GM12872 (cell line): Measurements from ENCODE around the gene BEGAIN.

Experiments used
- TF ChIP-seq, protein P1 (sequence below): IDR thresholded peaks from 3 replicates; pipeline ENCODE4 v1.5.1; 2011; ENCODE audit warnings: low read depth, mild to moderate bottlenecking, low read length, moderate library complexity; ENCODE audit not compliant: insufficient read depth

The BEGAIN gene

DNA sequence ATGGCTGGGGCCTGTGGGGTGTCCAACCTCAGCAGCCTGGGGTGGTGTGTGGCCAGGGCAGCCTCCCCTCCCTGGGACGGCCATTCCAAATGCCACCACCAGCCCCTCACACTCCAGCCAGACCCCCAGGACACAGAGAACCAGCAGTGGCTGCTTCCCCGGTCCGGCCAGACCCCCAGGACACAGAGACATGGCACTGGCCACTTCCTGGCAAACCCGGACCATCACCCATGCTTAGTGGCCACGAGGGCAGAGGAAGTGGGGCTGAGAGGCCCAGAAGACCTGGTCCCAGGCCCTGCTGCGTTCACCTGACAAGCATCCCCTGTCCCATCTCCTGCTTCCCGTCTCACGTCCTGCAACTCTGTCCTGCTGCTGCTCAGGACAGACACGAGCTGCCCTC, 26.7 kb downstream of the BEGAIN start:
- TF ChIP-seq, protein P1, sequence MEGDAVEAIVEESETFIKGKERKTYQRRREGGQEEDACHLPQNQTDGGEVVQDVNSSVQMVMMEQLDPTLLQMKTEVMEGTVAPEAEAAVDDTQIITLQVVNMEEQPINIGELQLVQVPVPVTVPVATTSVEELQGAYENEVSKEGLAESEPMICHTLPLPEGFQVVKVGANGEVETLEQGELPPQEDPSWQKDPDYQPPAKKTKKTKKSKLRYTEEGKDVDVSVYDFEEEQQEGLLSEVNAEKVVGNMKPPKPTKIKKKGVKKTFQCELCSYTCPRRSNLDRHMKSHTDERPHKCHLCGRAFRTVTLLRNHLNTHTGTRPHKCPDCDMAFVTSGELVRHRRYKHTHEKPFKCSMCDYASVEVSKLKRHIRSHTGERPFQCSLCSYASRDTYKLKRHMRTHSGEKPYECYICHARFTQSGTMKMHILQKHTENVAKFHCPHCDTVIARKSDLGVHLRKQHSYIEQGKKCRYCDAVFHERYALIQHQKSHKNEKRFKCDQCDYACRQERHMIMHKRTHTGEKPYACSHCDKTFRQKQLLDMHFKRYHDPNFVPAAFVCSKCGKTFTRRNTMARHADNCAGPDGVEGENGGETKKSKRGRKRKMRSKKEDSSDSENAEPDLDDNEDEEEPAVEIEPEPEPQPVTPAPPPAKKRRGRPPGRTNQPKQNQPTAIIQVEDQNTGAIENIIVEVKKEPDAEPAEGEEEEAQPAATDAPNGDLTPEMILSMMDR = no peak

DNA sequence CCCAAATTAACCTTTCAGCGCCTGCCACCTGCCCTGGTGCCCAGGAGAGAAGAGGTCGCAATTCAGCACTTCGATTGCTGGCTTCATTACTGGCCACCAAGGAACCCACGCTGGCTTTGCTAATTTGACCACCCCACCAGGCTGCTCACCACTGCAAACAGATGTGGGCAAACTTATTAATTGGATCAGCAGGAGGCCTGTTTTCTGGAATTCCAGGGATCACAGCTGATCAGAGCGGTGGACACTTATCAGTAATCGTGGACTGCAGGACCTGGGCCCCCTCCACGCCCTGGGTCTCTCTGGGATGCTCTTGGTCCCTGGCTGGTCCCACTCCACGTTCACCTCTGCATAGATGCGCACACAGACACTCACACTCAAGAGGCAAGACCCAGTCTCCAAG, 27.8 kb downstream of the BEGAIN start:
- TF ChIP-seq, protein P1 = no peak

DNA sequence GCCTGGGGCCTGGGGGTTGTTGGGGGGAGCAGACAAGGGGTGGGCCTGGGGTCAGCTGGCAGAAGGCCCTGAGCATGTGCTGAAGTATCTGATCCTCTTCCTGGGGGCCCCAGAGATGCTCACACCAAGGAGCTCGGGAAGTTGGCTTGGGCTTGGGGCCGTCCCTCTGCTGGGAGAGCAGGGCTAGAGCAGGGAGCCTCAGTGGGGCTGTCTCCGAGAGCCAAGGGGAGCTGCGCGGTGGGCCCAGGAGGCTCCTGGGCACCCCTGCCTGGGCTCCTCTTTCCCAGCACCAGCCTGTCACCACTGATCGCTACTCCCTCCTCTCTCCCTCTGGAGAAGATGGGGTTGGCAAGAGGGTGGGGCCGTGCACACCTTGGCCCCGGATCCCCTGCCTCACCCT, 28.3 kb downstream of the BEGAIN start:
- TF ChIP-seq, protein P1 = no peak

DNA sequence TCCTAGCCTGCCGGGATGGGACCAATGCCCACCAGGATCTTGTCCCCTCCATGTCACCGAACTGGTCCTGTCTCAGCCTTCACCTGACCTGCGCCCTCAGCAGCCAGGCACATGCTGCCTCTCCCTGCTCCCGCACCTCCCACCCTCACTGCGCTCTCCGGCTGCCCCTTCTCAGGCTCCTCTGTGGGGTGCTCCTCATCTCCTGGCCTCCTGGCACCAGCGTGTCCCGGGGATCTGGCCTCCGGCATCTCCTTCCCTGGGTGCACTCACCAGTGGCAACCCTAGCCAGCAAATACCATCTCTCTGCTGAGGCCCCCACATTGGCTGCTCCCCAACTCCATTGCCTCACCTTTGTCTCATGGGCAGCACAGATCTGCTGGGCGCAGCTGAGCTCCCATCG, 29.0 kb downstream of the BEGAIN start:
- TF ChIP-seq, protein P1 = no peak

DNA sequence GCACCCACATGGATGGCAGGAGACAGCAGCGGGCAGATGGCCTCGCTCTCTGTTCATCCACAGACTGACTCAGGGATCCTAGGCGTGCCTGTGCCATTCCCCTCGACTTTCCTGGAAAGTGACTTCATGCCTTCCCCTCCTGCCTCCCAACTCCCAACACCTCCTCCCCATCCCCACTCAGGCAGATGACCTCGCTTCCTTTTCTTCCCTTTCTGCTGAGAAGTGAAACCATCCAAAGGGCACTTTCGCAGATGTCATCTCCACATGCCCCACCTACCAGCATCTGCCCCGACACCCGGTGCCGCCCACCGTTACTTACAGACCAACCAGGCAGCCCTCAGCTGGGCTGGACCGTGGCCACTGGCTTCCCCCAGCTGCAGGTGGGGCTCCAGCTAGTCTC, 29.6 kb downstream of the BEGAIN start:
- TF ChIP-seq, protein P1 = no peak

DNA sequence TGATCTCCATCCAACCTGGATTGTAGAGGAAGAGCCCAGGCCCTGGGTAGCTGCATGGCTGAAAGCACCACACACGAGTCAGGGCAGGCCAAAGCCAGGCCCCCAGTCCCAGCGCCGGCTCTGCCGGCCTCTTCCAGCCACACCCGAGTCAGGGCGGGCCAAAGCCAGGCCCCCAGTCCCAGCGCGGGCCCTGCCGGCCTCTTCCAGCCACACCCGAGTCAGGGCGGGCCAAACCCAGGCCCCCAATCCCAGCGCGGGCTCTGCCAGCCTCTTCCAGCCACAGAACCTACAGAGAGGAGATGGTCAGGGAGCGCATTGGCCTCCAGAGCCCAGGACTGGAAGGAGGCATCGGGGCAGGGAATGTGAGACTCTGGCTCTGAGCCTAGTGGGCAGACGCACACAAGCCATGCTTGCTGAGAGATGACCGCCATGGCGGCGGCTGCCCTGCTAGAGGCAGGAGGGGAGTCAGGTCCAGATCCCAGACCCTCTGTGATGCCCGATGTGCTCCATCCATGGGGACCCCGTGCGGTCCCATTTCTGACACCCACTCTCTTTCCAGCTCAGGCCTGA, 30.2 kb downstream of the BEGAIN start:
- TF ChIP-seq, protein P1 = no peak

DNA sequence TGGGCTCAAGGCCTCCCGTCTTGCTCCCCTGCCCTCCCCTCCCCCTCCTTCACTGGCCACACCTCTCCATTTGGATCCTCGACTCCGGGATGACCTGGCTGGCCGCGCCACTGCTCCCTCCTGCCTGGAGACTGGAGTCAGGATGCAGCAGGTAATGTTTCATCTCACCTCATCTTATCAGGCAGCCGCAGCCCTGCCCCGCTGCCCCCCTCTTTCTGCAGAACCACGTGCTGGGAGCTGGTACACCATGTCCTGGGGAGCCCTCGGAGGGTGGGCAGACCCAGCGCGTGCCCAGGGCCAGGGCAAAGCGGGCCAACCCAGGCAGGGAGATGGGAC, 31.1 kb downstream of the BEGAIN start:
- TF ChIP-seq, protein P1 = no peak
